ENCODE results near the gene GSTM1.
"Not testable (repeated sequence)": the region's sequence is repeated elsewhere in the genome, so short reads cannot be mapped to it uniquely, and the experiment has no call there.

The GSTM1 gene

DNA sequence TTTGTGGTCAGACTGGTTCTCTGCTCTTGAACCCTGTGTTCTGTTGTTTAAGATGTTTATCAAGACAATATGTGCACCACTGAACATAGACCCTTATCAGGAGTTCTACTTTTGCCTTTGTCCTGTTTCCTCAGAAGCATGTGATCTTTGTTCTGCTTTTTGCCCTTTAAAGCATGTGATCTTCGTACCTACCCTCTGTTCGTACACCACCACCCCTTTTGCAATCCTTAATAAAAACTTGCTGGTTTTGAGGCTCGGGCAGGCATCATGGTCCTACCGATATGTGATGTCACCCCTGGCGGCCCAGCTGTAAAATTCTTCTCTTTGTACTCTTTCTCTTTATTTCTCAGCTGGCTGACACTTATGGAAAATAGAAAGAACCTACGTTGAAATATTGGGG is 2.8 kb upstream of the GSTM1 start:
- not testable (repeated sequence) for H3K9me3 ChIP-seq (replicated peaks; ENCODE audit: low read length); H3K4me3 ChIP-seq (ENCODE audit: low read length); H3K4me2 ChIP-seq (ENCODE audit: low read length); H3K36me3 ChIP-seq (ENCODE audit: insufficient read depth, low read length); H3K9ac ChIP-seq (ENCODE audit: low read depth, low read length); H3K4me1 ChIP-seq (ENCODE audit: control insufficient read depth, insufficient read depth, low read length); H3K27me3 ChIP-seq (ENCODE audit: control insufficient read depth, insufficient read depth, low read length)

DNA sequence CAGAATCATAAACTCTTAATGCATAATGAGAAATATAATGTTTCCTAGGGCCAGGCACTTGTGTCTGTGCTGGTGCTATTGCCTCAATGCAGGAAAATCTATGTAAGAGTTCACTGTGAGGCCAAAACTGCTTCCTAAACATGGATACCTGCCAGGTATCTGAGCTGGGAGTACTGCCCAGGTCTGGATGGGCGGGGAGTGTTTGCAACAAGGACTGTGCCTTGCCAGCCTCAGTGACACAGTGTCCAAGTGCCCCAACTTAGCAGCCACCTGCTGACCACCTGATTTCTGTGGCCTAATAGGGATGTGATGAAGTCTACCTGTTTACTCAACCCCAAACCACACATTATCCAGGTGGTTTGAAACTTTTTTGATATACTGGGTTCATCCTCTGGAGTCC is 2.2 kb upstream of the GSTM1 start:
- H3K4me2 ChIP-seq (ENCODE audit: low read length); H3K9ac ChIP-seq (ENCODE audit: low read depth, low read length); H3K36me3 ChIP-seq (ENCODE audit: insufficient read depth, low read length); H3K27me3 ChIP-seq (ENCODE audit: control insufficient read depth, insufficient read depth, low read length); H3K4me1 ChIP-seq (ENCODE audit: control insufficient read depth, insufficient read depth, low read length); H3K9me3 ChIP-seq (replicated peaks; ENCODE audit: low read length); H3K4me3 ChIP-seq (ENCODE audit: low read length): not testable (repeated sequence)

DNA sequence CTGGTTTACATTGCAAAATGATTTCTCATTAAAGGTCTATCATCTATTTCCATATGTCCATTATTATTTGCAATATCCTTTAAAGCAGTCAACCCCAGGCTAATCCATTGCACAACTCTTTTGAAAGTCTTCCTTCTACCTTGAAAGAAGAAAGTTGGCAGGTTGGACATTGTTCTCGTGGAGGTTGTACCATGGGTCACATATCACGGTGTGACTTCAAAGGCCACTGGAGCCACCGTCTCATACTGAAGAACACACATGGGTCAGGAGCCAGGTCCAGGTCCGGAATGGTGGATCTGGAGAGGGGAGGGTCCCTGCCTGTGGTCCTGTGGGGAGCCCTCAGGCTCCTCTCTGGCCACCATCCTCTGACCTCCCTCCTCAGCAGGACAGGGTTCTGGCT is 1.7 kb upstream of the GSTM1 start:
- not testable (repeated sequence) for H3K9ac ChIP-seq (ENCODE audit: low read depth, low read length); H3K27me3 ChIP-seq (ENCODE audit: control insufficient read depth, insufficient read depth, low read length); H3K4me2 ChIP-seq (ENCODE audit: low read length); H3K4me1 ChIP-seq (ENCODE audit: control insufficient read depth, insufficient read depth, low read length); H3K36me3 ChIP-seq (ENCODE audit: insufficient read depth, low read length); H3K9me3 ChIP-seq (replicated peaks; ENCODE audit: low read length); H3K4me3 ChIP-seq (ENCODE audit: low read length)

DNA sequence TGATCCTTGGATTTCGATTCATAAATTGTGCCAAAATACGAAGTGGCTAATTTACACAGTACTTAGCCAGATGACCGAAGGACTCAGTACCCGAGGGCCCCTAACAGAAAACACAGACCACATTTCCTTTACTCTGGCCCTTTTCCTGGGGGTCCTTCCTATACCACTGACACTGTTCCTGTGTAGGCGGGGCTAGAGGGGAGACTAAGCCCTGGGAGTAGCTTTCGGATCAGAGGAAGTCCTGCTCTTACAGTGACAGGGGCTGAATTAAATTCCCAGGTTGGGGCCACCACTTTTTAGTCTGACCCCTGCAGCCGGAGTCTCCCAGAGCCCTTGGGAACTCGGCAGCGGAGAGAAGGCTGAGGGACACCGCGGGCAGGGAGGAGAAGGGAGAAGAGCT is 508 bp upstream of the GSTM1 start:
- H3K4me3 ChIP-seq (ENCODE audit: low read length) = peak overlapping the region; percentile 80

DNA sequence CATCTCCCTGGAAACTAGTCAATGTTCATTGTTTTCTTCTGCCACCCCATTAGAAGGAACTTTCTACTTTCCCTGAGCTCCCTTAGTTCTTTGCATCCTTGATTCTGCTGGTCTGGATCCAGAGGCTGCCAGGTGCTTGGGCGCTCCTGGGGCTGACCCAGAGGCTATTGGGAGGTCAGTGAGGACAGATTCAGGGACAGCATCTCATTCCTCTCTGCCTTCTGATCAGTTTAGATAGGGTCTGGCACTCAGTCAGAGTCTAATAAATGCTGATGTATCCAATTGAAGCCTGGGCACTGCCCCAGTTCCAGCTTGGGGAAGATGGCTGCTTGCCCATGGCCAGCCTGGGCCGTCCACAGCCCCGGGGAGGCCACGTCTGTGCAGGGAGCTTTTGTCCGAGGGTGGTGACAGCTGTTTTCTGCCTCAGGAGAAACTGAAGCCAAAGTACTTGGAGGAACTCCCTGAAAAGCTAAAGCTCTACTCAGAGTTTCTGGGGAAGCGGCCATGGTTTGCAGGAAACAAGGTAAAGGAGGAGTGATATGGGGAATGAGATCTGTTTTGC is 2.3 kb downstream of the GSTM1 start:
- H3K4me2 ChIP-seq (ENCODE audit: low read length) = no peak overlapping the region
- no peaks in the 10 kb centered on the region for H3K27me3 ChIP-seq (ENCODE audit: control insufficient read depth, insufficient read depth, low read length)
- H3K4me1 ChIP-seq (ENCODE audit: control insufficient read depth, insufficient read depth, low read length) = no peaks in the 10 kb centered on the region
- H3K36me3 ChIP-seq (ENCODE audit: insufficient read depth, low read length) = no peaks in the 10 kb centered on the region
- no peaks in the 10 kb centered on the region for H3K9me3 ChIP-seq (replicated peaks; ENCODE audit: low read length)
- H3K9ac ChIP-seq (ENCODE audit: low read depth, low read length) = no peak overlapping the region
- no peak overlapping the region for H3K4me3 ChIP-seq (ENCODE audit: low read length)

More for the DNA sequence above, 508 bp upstream of the GSTM1 start:
- H3K27me3 ChIP-seq (ENCODE audit: control insufficient read depth, insufficient read depth, low read length); H3K4me1 ChIP-seq (ENCODE audit: control insufficient read depth, insufficient read depth, low read length); H3K9me3 ChIP-seq (replicated peaks; ENCODE audit: low read length); H3K36me3 ChIP-seq (ENCODE audit: insufficient read depth, low read length): not testable (repeated sequence)
- peak overlapping the region; percentile 77 for H3K4me2 ChIP-seq (ENCODE audit: low read length)
- H3K9ac ChIP-seq (ENCODE audit: low read depth, low read length) = peak overlapping the region; percentile 86

DNA sequence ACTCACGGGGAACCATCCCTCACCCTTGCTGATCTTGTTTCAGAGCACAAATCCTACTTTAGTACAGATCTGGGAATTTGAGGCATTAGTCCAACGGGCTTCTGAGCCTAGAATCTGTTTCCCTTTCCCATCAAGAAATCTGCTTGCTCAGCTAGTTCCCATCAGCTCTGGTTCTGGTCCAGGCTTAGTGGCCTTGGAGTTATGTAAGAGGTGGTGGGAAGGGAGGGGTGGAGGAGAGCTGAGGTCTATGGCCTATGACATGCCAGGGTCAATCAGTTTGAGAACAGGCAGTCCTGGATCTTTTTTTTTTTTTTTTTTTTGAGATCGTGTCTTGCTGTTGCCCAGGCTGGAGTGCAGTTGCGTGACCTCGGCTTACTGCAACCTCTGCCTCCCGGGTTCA is 4.1 kb downstream of the GSTM1 start:
- Histone ChIP-seq H3K4me1 (ENCODE audit: control insufficient read depth, insufficient read depth, low read length) (no peaks in the 10 kb centered on the region), H3K36me3 (ENCODE audit: insufficient read depth, low read length) (no peaks in the 10 kb centered on the region), H3K9me3 (replicated peaks; ENCODE audit: low read length) (no peaks in the 10 kb centered on the region), H3K4me3 (ENCODE audit: low read length) (no peak overlapping the region), H3K27me3 (ENCODE audit: control insufficient read depth, insufficient read depth, low read length) (no peaks in the 10 kb centered on the region), H3K4me2 (ENCODE audit: low read length) (no peak overlapping the region), H3K9ac (ENCODE audit: low read depth, low read length) (no peak overlapping the region)

DNA sequence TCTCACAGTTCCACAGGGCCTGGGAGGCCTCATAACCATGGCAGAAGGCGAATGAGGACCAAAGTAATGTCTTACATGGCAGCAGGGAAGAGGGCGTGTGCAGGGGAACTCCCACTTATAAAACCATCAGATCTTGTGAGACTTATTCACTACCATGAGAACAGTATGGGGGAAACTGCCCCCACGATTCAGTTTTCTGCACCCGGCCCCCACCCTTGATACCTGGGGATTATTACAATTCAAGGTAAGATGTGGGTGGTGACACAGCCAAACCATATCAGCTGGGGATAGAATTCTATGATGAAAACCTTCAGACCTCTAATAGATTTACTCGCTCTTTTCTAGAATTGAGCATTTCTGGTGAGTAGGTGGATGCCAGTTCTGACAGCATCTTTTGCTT is 6.8 kb downstream of the GSTM1 start:
- H3K4me3 ChIP-seq (ENCODE audit: low read length); H3K9me3 ChIP-seq (replicated peaks; ENCODE audit: low read length); H3K4me2 ChIP-seq (ENCODE audit: low read length); H3K9ac ChIP-seq (ENCODE audit: low read depth, low read length); H3K27me3 ChIP-seq (ENCODE audit: control insufficient read depth, insufficient read depth, low read length); H3K4me1 ChIP-seq (ENCODE audit: control insufficient read depth, insufficient read depth, low read length); H3K36me3 ChIP-seq (ENCODE audit: insufficient read depth, low read length): not testable (repeated sequence)

DNA sequence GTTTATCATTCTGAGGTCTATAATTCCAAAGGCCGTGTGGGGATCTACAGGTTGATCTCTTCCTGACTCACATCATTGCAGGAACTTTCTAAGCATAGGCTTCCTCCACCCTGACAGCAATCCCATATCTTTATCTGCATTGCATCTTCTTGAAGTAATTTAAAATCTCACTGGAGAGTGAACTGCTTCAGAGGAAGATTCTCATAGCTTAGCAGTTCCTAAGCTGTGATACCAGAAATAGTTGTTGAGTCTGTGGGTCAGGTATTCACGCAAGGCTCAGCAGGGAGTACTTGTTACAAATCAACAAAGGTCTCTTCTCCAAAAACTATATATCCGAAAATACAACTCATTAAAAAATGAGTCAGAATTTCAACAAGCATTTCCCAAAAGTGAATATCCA is 7.5 kb downstream of the GSTM1 start:
- not testable (repeated sequence) for H3K27me3 ChIP-seq (ENCODE audit: control insufficient read depth, insufficient read depth, low read length); H3K9me3 ChIP-seq (replicated peaks; ENCODE audit: low read length); H3K4me1 ChIP-seq (ENCODE audit: control insufficient read depth, insufficient read depth, low read length); H3K9ac ChIP-seq (ENCODE audit: low read depth, low read length); H3K4me2 ChIP-seq (ENCODE audit: low read length); H3K36me3 ChIP-seq (ENCODE audit: insufficient read depth, low read length); H3K4me3 ChIP-seq (ENCODE audit: low read length)

DNA sequence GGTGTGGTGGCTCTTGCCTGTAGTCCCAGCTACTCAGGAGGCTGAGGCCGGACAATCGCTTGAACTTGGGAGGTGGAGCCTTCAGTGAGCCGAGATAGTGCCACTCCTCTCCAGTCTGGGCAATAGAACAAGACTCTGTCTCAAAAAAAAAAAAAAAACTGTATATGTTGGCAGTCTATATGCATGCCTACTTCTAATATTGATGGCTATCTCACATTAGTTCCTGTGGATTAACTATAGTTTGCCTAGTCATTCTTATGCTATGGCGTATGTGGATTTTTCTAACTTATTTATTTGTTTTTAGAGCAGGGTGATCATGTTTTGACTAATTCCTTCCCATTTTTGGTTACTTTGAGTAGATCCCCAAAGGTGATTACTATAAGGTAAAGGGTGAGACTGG is 9.4 kb downstream of the GSTM1 start:
- no peak overlapping the region for H3K4me3 ChIP-seq (ENCODE audit: low read length)
- no peak overlapping the region for H3K4me2 ChIP-seq (ENCODE audit: low read length)
- H3K27me3 ChIP-seq (ENCODE audit: control insufficient read depth, insufficient read depth, low read length) = no peaks in the 10 kb centered on the region
- H3K9me3 ChIP-seq (replicated peaks; ENCODE audit: low read length) = no peaks in the 10 kb centered on the region
- H3K36me3 ChIP-seq (ENCODE audit: insufficient read depth, low read length) = no peaks in the 10 kb centered on the region
- no peaks in the 10 kb centered on the region for H3K4me1 ChIP-seq (ENCODE audit: control insufficient read depth, insufficient read depth, low read length)
- no peak overlapping the region for H3K9ac ChIP-seq (ENCODE audit: low read depth, low read length)

DNA sequence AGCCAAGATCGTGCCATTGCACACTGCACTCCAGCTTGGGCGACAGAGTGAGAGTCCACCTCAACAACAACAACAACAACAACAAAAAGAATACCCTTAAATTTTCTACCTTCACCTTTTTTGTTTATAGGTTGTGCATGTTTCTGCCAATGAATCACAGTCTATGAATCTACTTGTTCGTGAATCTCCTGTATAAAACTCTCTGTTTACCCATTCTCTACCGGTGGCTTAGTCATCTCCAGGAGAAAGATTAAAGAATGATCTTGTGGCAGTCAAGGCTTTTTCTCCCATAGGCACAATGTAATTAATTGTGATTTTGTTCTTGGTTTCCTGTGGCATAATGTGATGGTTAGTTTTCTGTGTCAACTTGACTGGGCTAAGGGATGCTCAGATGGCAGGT is 10.2 kb downstream of the GSTM1 start:
- not testable (repeated sequence) for H3K4me3 ChIP-seq (ENCODE audit: low read length); H3K36me3 ChIP-seq (ENCODE audit: insufficient read depth, low read length); H3K4me1 ChIP-seq (ENCODE audit: control insufficient read depth, insufficient read depth, low read length); H3K4me2 ChIP-seq (ENCODE audit: low read length); H3K9me3 ChIP-seq (replicated peaks; ENCODE audit: low read length); H3K27me3 ChIP-seq (ENCODE audit: control insufficient read depth, insufficient read depth, low read length); H3K9ac ChIP-seq (ENCODE audit: low read depth, low read length)

DNA sequence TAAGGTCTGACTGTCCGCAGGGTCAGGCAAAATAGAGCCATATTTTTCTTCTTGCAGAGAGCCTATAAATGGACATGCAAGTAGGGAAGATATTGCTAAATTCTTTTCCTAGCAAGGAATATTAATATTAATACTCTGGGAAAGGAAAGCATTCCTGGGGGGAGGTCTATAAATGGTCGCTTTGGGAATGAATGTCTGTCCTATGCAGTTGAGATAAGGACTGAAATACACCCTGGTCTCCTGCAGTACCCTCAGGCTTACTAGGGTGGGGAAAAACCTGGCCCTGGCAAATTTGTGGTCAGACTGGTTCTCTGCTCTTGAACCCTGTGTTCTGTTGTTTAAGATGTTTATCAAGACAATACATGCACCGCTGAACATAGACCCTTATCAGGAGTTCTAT is 15.3 kb downstream of the GSTM1 start:
- H3K9ac ChIP-seq (ENCODE audit: low read depth, low read length); H3K4me2 ChIP-seq (ENCODE audit: low read length); H3K4me1 ChIP-seq (ENCODE audit: control insufficient read depth, insufficient read depth, low read length); H3K4me3 ChIP-seq (ENCODE audit: low read length); H3K36me3 ChIP-seq (ENCODE audit: insufficient read depth, low read length); H3K27me3 ChIP-seq (ENCODE audit: control insufficient read depth, insufficient read depth, low read length); H3K9me3 ChIP-seq (replicated peaks; ENCODE audit: low read length): not testable (repeated sequence)

DNA sequence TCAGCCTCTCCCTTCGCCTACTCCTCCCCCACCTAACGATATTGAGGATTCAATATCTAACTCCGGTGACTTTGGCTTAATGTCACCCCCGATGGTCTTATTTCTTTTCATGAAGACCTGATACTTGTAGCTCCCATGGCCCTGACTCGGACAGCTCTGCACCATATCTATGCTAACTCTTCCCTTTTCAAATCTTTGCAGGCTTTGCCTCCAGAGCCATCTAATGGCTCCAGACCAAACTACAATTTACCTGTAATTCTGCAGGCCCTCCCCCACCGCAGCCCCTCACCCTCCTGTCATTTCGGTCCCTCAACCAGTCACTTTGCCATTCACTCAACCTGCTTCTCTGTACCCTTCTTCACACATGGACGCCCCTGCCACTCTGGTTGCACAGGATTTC is 16.6 kb downstream of the GSTM1 start:
- Histone ChIP-seq H3K4me2 (ENCODE audit: low read length) (no peak overlapping the region), H3K9ac (ENCODE audit: low read depth, low read length) (no peak overlapping the region), H3K9me3 (replicated peaks; ENCODE audit: low read length) (no peaks in the 10 kb centered on the region), H3K4me1 (ENCODE audit: control insufficient read depth, insufficient read depth, low read length) (no peaks in the 10 kb centered on the region), H3K27me3 (ENCODE audit: control insufficient read depth, insufficient read depth, low read length) (no peaks in the 10 kb centered on the region), H3K36me3 (ENCODE audit: insufficient read depth, low read length) (no peaks in the 10 kb centered on the region), H3K4me3 (ENCODE audit: low read length) (no peak overlapping the region)

DNA sequence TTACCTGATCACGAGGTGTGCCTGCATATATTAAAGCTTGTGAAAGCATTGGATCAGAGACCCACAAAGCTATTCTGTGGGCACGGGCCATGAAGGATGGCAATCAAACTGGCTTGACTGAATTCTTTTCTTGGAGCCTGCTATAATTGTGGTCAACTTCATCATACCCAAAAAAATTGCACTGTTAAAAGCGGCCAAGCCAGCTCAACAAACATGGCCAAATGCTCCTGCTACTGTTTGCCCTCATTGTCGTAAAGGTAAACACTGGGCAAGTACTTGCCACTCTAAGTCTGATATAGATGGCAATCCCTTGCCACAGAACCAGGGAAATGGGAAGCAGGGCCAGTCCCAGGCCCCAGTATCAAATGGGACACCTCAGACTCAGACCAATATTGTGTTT is 17.8 kb downstream of the GSTM1 start:
- Histone ChIP-seq H3K4me2 (ENCODE audit: low read length) (no peak overlapping the region), H3K9ac (ENCODE audit: low read depth, low read length) (no peak overlapping the region), H3K4me3 (ENCODE audit: low read length) (no peak overlapping the region), H3K4me1 (ENCODE audit: control insufficient read depth, insufficient read depth, low read length) (no peaks in the 10 kb centered on the region), H3K27me3 (ENCODE audit: control insufficient read depth, insufficient read depth, low read length) (no peaks in the 10 kb centered on the region), H3K9me3 (replicated peaks; ENCODE audit: low read length) (no peaks in the 10 kb centered on the region), H3K36me3 (ENCODE audit: insufficient read depth, low read length) (no peaks in the 10 kb centered on the region)

Data from skeletal muscle satellite cell (primary cell).